Measurements from ENCODE around the gene GRIPAP1. TPM values are rescaled to one million over a fixed set of nuclear protein-coding genes. Genes with fewer than 3 reads are reported as not detected.

GRIPAP1 gene
- total RNA-seq, 1 donor from 2014 or later = 21.0 TPM

Small RNAs within 50 kb of the gene (small RNA-seq; reads per million reads assigned to genes)
- gene RNU6-722P (ENCODE audit: low replicate concordance) = not detected

Other genes starting within 250 kb of the GRIPAP1 start
- not detected for gene GLOD5, start 240.5 kb downstream of the GRIPAP1 start, total RNA-seq
- gene GATA1, start 215.7 kb downstream of the GRIPAP1 start, total RNA-seq = 0.41 TPM
- 119 TPM for gene HDAC6, start 200.2 kb downstream of the GRIPAP1 start, total RNA-seq
- not detected for gene ERAS, start 175.8 kb downstream of the GRIPAP1 start, total RNA-seq
- gene PCSK1N, start 166.7 kb downstream of the GRIPAP1 start, total RNA-seq = 2.5 TPM
- 36.7 TPM for gene TIMM17B, start 104.5 kb downstream of the GRIPAP1 start, total RNA-seq
- 25.2 TPM for gene PQBP1, start 104.3 kb downstream of the GRIPAP1 start, total RNA-seq
- gene SLC35A2, start 90.6 kb downstream of the GRIPAP1 start, total RNA-seq = 11.1 TPM
- gene PIM2, start 83.2 kb downstream of the GRIPAP1 start, total RNA-seq = 1.8 TPM
- gene OTUD5, start 44.7 kb downstream of the GRIPAP1 start, total RNA-seq = 30.8 TPM
- 2.1 TPM for gene KCND1, start 30.4 kb downstream of the GRIPAP1 start, total RNA-seq
- gene TFE3, start 41.1 kb upstream of the GRIPAP1 start, total RNA-seq = 27.1 TPM
- gene CCDC120, start 56.7 kb upstream of the GRIPAP1 start, total RNA-seq = 2.7 TPM
- 1.3 TPM for gene PRAF2, start 71.7 kb upstream of the GRIPAP1 start, total RNA-seq
- gene WDR45, start 77.6 kb upstream of the GRIPAP1 start, total RNA-seq = 20.3 TPM
- gene GPKOW, start 121.5 kb upstream of the GRIPAP1 start, total RNA-seq = 22.9 TPM
- 3.5 TPM for gene MAGIX, start 160.5 kb upstream of the GRIPAP1 start, total RNA-seq
- gene PLP2, start 169.6 kb upstream of the GRIPAP1 start, total RNA-seq = 16.5 TPM
- gene PRICKLE3, start 184.1 kb upstream of the GRIPAP1 start, total RNA-seq = 7.7 TPM
- gene SYP, start 197.9 kb upstream of the GRIPAP1 start, total RNA-seq = 1.1 TPM
- gene CACNA1F, start 231.1 kb upstream of the GRIPAP1 start, total RNA-seq = not detected
- gene CCDC22, start 233.2 kb upstream of the GRIPAP1 start, total RNA-seq = 10.6 TPM